ENCODE data around the gene CRYBA4. TPM values are rescaled to one million over a fixed set of nuclear protein-coding genes. Genes with fewer than 3 reads are reported as not detected.
"Not testable (repeated sequence)": the region's sequence is repeated elsewhere in the genome, so short reads cannot be mapped to it uniquely, and the experiment has no call there.

CRYBA4 gene
- total and polyA plus RNA-seq, 2 of the 13 experiments (the other 11 are each of a cell fraction or from before 2014, with no cell fraction given) = not detected

GRCh38 chr22:26612652-26613051 is 9.1 kb upstream of the CRYBA4 start (continued):
- no peak for TF ChIP-seq MED8 (CRISPR knock-in tag; IDR thresholded peaks at IDR 0.05; ENCODE audit: insufficient replicate concordance)

GRCh38 chr22:26613753-26614152 is 8.0 kb upstream of the CRYBA4 start:
- H3K27ac ChIP-seq (ENCODE audit: extremely low read length, insufficient read depth, low read length); CTCF ChIA-PET (ENCODE audit: low intra/inter-chr PET ratio, low total read pairs); H3K4me1 ChIP-seq (ENCODE audit: insufficient read depth, low read length); H3K9ac ChIP-seq (ENCODE audit: insufficient read depth, low read depth, low read length); H3K4me2 ChIP-seq (ENCODE audit: low read depth, low read length); H3K4me3 ChIP-seq (replicated peaks in 1 of 3; ENCODE audit: insufficient read depth in 1 of 3, low read depth in 2 of 3, low read length in 3 of 3); POLR2A ChIA-PET; FAIRE-seq; H3K9me3 ChIP-seq (ENCODE audit: low read length); H3K36me3 ChIP-seq (replicated peaks in 1 of 2; ENCODE audit: control insufficient read depth in 1 of 2, insufficient read depth in 2 of 2, low read length in 2 of 2); ATAC-seq; DNase-seq (ENCODE audit: low spot score); H2AFZ ChIP-seq (ENCODE audit: low read length); in situ Hi-C loops (cut with HindIII; ENCODE audit: extremely low pct_ligation_motif_present, low pct_unique_long_range_greater_than_20kb); H4K20me1 ChIP-seq (ENCODE audit: insufficient read depth, low read length); H3K79me2 ChIP-seq (ENCODE audit: insufficient read depth, low read length); intact Hi-C loops (cut with micrococcal nuclease; ENCODE audit: unreplicated experiment); BruUV-seq (replicated peaks): not testable (repeated sequence)
- peaks cover 2 to 14% of the 10 kb centered on the region in 2 experiments; a peak in 3 of 5 replicates for H3K27me3 ChIP-seq (ENCODE audit: control insufficient read depth in 1 of 2, insufficient read depth in 2 of 2, low read length in 2 of 2)
- 1% methylated on average over 10 of the region's 10 CpGs for WGBS (ENCODE audit: low lambda C conversion rate)

DNA sequence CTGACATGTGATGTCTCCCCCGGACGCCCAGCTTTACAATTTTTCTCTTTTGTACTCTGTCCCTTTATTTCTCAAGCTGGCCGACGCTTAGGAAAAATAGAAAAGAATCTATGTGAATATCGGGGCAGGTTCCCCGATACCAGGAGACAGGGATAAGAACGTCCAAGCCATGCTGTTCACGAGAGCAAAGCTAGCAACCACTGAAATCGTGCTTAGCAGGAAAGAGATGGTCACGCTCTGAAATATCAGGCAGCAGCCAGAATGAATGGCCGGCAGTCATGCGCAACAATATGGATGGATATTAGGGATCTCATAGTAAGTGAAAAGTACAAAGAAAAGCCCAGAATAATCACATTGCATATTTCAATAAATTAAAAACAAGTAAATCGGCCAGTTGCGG is 7.4 kb upstream of the CRYBA4 start:
- Histone ChIP-seq H4K20me1 (ENCODE audit: insufficient read depth, low read length) (no peaks in the 10 kb centered on the region), H3K4me3 (replicated peaks in 1 of 3; ENCODE audit: insufficient read depth in 1 of 3, low read depth in 2 of 3, low read length in 3 of 3) (no peak overlapping the region), H3K27ac (ENCODE audit: extremely low read length, insufficient read depth, low read length) (no peak overlapping the region), H3K9me3 (ENCODE audit: low read length) (no peaks in the 10 kb centered on the region), H3K36me3 (replicated peaks in 1 of 2; ENCODE audit: control insufficient read depth in 1 of 2, insufficient read depth in 2 of 2, low read length in 2 of 2) (no peaks in the 10 kb centered on the region), H3K9ac (ENCODE audit: insufficient read depth, low read depth, low read length) (no peak overlapping the region), H3K27me3 (ENCODE audit: control insufficient read depth in 1 of 2, insufficient read depth in 2 of 2, low read length in 2 of 2) (peaks cover 2 to 14% of the 10 kb centered on the region in 2 experiments; a peak in 3 of 5 replicates), H3K4me1 (ENCODE audit: insufficient read depth, low read length) (no peaks in the 10 kb centered on the region), H3K79me2 (ENCODE audit: insufficient read depth, low read length) (no peaks in the 10 kb centered on the region), H3K4me2 (ENCODE audit: low read depth, low read length) (no peak overlapping the region), H2AFZ (ENCODE audit: low read length) (no peak overlapping the region)
- intact Hi-C loops (cut with micrococcal nuclease; ENCODE audit: unreplicated experiment) = no loop called here
- WGBS (ENCODE audit: low lambda C conversion rate) = 43% methylated on average over 14 of the region's 14 CpGs
- in situ Hi-C loops (cut with HindIII; ENCODE audit: extremely low pct_ligation_motif_present, low pct_unique_long_range_greater_than_20kb) = no loop called here
- no peak for DNase-seq (ENCODE audit: low spot score)
- ChIA-PET CTCF (ENCODE audit: low intra/inter-chr PET ratio, low total read pairs) (no interaction called here), POLR2A (no interaction called here)
- no peak for FAIRE-seq
- no TSS peak for BruUV-seq (replicated peaks)
- ATAC-seq = no peak
- TF ChIP-seq NCOA5 (CRISPR knock-in tag; IDR thresholded peaks at IDR 0.05) (no peak), KAT7 (CRISPR knock-in tag; IDR thresholded peaks at IDR 0.05; ENCODE audit: borderline replicate concordance) (no peak), ZNF782 (CRISPR knock-in tag; IDR thresholded peaks at IDR 0.05; ENCODE audit: borderline replicate concordance) (no peak), NCOR1 (IDR thresholded peaks at IDR 0.05; ENCODE audit: borderline replicate concordance, low read length) (no peak), ZBTB3 (CRISPR knock-in tag; IDR thresholded peaks at IDR 0.05; ENCODE audit: borderline replicate concordance, low read depth) (no peak), MXD1 (CRISPR knock-in tag; IDR thresholded peaks at IDR 0.05) (no peak), ZBTB20 (CRISPR knock-in tag; IDR thresholded peaks at IDR 0.05; ENCODE audit: borderline replicate concordance, low read depth) (no peak), CENPX (CRISPR knock-in tag; IDR thresholded peaks at IDR 0.05) (no peak), ZBTB2 (CRISPR knock-in tag; IDR thresholded peaks at IDR 0.05; ENCODE audit: low read depth) (no peak), ZNF263 (CRISPR knock-in tag; IDR thresholded peaks at IDR 0.05) (no peak), ZNF143 (CRISPR knock-in tag; IDR thresholded peaks at IDR 0.05) (no peak), THYN1 (CRISPR knock-in tag; IDR thresholded peaks at IDR 0.05; ENCODE audit: borderline replicate concordance, low read depth) (no peak), KAT2B (IDR thresholded peaks at IDR 0.05; ENCODE audit: borderline replicate concordance, low read depth, low read length) (no peak), ATF5 (CRISPR knock-in tag; IDR thresholded peaks at IDR 0.05; ENCODE audit: low read depth) (no peak), AHR (CRISPR knock-in tag; IDR thresholded peaks at IDR 0.05) (no peak)
